GM19043 (cell line): ENCODE data around the gene GPR39.

ENCODE experiments used
- ATAC-seq: cut with Tn5 transposase; IDR thresholded peaks from one replicate; pipeline ENCODE4 v1.9.1; 2021; ENCODE audit warnings: low read depth; ENCODE audit not compliant: unreplicated experiment

Gene GPR39

DNA sequence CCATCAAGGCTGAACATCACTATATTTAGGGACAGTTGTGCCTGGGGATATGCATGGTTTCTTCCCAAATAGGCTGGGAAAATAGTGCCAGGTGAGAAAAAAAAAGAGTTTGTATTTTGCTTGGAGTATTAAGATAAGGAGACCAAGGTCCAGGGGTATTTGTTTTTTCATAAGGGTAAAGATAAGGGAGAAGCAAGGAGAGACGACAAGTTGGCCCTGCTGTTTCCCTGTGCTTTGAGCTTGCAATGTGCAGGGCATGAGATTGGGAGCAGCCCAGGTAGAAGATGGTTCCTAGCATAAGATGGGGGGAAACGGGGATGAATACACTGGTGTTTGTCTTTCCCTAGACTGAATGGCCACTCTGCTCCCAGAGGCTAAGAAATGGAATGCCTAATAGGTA, 8.8 kb upstream of the GPR39 start:
- ATAC-seq, result no peak

DNA sequence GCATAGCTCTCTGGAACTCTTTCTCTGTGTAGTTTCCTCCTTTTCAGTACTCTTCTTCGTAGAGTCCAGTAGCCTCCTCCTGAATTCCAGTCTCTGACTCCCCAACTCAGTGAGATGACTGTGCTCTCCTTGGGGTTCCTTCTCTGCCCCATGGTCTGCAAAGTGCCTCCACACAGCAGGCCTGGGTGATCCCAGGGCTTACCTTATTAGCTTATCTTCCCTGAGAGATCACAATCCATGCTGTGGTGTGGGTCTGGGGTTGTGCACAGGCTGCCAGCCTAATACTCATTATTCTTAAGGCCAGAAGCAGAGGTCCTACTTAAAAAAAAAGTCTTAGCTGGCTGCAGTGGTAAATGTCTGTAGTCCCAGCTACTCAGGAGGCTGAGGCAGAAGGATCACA, 4.6 kb upstream of the GPR39 start:
- no peak for ATAC-seq

DNA sequence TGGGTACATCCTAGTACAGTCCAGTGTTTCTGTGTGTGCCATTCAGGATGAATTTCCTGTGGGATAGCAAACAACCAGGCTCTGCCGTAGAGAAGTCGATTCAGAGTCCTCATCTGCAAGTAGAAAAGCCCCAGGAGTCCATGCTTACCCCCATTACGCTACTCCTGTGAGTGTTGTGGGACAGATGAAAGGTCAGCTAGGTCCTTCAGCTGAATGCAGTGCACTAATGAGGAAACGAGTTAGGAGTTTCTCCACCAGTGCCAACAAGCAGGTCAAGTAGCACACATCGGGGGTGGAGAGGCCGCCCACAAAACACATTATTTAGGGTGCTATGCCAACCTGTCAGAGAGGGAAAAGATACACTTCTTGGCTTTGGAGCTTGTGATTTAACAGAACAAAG, 2.5 kb upstream of the GPR39 start:
- no peak for ATAC-seq

DNA sequence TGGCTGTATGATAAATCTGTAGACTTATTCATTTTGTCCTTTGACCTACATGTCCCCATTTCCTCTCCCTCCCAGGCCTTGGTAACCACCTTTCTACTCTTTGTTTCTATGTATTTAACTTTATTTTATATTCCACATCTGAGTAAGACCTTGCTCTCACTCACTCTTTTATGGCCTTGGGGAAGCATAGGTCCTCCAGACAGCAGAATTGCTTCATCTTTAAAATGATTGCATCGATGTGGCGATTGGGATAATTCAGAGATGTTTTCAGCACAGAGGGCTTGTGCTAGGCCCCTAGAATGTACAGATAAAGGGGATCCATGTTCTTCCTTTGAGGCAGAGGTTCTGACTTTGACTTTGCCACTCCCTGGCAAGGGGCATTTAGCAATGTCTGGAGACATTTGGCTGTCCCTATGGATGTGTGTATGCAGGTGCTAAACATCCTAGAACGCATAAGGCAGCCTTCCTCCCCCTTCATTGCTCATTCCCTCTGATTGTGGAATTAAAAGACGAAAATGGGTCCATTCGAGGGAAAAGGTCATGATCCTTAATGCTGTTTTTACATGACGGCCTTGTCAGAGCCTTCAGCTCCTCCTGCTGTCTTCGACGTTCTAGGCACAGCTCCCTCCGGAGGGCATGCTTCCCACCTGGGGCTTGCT, 1.2 kb upstream of the GPR39 start:
- no peak for ATAC-seq

DNA sequence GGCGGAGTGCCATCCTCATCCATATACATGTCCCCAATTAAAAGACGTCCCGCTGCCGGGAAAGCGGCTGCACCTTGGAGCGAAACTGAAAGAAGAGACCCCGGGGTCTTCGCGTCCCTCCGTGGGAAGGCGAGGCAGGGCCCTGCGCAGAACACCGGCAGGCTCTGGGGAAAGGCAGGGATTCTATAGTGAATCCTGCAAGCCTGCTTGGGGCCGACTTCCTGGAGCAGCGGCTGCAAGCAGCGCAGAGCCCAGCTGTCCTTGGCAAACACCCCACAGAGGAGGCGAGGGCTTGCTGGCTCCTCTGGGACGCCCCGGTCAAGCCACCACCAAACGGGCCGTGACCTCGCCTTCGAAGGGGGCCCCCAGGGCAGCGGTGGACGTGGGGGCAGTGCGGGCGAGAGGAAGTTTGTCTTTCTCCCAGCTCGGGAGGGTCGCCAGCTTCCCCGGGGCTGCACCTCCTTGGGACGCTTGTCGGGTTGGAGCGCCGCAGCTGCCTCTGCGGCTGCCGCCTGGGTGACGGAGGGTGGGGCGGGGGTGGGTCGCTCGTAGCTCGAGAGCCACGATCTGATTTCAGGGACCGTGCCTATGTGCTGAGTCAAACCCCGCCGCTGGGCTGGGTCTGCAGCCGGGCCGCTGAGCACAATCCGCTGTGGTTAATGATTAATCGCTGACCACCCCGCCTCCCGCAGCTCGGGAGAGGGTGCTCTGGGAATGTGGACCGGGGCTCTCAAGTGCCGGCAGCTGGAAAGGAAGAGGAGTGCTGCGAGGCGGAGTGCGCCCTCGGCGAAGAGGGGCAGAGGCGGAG, 486 bp upstream of the GPR39 start:
- ATAC-seq, result no peak

DNA sequence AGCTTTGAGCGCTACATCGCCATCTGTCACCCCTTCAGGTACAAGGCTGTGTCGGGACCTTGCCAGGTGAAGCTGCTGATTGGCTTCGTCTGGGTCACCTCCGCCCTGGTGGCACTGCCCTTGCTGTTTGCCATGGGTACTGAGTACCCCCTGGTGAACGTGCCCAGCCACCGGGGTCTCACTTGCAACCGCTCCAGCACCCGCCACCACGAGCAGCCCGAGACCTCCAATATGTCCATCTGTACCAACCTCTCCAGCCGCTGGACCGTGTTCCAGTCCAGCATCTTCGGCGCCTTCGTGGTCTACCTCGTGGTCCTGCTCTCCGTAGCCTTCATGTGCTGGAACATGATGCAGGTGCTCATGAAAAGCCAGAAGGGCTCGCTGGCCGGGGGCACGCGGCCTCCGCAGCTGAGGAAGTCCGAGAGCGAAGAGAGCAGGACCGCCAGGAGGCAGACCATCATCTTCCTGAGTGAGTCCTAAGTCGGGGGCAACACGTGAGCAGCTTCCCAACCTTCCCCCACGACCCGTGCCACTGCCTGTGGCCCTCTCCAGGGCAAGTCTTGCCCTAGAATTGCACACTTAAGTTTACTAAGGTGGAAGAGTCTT, 928 bp downstream of the GPR39 start:
- no peak for ATAC-seq

DNA sequence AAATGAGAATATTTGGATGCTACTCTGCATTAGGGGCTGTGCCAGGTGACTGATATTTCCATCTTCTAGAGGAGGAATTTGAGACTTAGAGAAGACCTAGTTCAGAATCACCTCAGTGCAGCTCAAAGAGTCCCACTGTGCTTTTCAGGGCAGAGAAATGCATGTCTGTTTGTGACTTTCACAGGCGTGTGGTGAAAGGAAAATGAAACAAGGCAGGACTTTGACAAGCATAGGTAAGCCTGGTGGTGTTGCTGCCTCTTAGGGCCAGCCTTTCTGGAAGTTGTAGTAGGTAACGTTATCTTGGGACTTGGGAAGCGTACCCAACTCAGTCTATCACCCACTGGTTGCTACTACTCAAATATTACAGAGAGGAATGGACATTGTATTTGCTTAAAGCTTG, 2.6 kb downstream of the GPR39 start:
- no peak for ATAC-seq

DNA sequence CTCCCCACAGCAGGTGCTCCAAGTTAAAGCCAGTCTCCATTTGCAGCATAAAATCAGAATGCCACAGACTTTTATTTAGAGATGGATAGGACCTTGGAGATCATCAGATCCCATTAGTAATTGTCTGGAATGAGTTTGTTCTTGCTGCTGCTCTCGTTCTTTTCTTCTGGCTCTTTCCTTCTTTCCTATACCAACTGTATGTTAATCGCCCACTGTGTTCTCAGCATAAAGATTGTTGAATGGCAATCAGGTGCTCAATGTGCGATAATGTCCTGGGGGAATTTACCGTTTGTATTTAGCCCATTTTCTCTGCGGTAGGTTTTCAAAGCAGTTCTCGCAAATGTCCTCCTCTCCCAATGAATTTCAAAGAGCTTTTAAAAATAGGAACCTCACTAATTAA, 3.3 kb downstream of the GPR39 start:
- no peak for ATAC-seq

DNA sequence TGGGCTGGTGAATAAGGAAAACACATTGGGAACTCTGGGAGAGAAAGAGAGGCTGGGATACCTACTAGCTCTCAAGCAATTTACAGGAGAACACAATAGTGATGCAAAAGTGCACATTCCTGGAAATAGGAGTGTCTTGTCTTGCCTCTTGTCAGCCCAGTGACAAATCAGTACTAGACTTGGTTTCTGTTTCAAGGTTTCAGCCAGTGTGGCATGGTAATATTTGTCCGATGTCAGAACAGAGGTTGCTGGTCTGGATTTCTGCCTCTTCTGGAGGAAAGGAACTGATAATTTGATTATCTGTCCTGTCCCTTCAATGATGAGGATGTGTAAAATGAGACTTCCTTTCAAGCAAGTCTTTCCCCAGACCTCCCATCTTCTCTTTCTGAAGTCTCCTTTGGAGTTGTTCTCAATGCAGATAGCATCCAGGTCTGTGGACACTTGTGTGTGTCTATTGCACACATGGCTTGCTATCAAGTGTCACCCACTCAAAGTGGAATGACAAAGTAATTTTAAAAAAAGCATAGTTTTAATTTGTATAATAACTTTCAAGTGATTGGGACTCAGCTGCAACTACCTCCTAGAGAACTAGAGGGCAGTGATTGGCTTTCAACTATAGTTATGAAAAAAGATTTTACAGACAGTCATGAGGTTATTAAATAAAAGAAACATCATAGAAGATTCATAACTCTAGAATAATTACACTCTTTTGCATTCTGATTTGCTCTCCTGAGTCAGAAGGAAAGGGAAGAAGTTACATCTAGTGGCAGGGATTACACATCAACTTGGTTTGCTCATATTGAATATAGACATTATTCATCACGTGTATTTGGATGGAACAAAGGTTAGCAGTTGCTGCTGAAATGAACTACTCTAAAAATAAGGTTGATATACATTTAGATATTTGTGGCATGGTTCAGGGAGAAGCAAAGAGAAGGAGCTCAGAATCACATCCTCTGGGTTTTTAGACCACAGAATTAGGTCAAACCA, 4.5 kb downstream of the GPR39 start:
- ATAC-seq, result no peak

DNA sequence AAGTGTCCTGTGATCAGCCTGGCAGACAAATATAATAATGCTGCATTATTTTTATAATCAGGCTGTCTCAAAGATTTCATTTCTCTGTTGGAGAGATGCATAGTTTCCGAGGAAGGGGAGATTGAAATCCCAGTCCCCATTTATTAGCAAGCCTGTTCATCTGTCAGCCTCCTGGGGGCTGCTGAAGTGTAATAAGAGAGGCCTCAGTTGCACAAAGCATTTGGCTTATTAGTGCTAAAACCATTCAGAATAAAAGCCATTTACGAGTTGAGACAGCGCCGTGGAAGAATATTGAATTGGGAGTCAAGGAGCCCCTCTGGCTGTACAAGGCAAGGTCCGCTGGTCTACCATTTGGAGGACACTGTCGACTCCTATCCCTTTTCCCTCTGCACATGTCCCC, 6.1 kb downstream of the GPR39 start:
- no peak for ATAC-seq

DNA sequence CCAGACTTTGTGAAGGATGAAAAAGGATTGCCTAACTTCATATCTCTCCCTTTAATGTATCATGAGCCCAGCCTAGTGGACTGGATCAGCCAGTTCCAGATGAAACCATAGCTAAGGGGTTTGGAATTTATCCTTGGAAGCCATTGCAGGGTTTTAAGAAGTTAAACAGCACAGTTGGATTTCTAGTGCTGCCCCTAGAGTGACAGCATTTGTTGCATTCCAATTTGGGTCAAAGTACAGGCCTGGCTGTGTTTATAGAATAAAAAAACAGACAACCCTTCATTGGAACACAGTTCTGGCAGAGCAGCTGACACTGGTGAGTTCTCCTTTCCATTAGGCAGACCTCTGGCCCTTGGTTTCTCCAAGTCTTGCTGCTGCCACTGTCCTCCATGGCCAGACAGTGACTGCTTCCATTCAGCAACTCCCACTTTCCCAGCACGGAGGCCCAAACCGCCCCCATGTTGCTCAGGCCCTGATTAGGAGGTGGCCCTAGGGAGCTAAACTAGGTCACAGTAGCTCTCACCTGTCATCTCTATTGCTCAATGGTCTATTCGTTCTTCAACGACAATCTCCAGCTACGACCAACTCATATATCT, 8.0 kb downstream of the GPR39 start:
- ATAC-seq, result no peak

DNA sequence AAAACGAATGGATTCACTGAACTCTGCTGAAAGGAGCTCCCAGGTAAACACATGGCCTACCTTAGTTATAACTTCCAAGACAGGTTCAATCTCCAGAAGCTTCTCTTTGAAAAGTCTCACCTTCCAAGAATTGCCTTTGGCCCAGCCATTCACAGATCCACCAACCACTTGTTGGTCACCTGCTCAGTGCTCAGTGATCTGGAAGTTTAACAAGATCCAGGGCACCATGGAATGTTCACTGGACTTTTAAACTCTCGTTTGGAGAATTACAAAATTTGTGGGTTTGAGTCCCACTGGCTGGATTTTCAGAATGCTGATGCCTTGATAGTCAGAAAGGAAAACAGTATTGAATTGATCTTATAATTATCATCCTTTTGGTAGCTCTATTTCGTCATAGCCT, 9.4 kb downstream of the GPR39 start:
- no peak for ATAC-seq

DNA sequence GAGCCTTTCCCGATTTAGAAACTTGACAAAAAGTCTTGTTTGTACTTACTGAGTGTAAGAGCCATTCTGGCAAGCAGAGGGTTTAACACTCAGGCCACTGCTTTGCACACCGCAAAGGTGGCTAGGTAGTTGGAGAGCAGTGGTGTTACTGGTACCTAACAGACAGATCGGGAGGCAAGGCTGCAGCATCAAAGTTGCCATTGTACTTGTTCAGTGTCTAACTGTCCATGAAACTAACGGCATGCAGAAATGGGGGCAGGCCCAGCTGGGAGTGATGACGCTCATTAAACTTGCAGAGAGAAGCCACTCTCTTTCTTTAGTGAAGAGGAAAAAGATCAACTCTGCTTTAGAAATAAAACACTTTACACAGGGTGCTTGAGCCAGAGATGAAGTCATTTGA, 10.1 kb downstream of the GPR39 start:
- ATAC-seq, result no peak

DNA sequence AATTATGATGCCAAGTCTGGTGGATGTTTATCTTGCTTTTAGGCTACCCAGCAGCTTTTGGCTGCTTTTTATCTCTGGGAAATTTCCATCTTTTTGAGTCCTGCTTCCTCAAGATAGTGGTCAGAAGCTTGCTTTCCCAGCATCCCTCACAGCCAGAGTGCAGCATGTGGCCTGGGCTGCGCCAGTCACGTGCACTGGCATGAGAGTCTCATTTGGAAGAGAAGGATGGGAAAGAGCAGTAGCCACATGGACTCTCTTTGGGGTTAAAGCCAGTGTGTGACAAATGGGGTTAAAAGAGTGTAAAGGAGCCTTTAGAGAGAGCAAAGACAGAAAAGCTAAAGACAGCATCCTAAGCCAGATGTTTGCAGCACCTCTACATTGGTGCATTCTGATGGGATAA, 12.7 kb downstream of the GPR39 start:
- no peak for ATAC-seq

DNA sequence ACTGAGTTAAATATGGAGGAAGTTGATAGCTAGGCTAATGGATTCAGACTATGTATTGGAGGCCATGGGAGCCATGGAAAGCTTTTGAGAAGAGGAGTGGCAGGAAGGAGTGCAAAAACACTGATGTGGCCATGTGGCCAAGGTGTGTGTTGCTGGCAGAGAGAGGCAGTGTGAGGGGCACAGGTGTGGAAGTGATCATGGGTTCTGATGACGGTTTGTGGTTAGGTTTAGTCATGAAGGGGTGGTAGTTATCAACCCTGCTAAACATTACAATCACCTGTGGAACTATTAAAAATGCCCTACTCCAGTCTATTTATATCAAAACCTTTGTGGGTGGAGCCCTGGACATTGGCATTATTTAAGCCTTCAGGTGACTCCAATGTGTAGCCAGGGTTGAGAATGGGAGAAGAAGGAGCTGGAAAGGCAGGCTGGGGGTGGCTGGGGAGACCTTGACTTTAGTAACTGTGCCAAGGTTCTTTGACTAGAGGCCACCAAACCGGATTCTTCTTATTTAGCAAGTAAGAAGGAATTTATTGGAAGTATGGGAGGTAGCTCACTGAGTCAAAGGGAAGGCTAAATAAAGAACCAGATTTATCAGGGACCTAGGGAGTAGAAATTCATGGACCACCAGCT, 13.5 kb downstream of the GPR39 start:
- ATAC-seq, result no peak

DNA sequence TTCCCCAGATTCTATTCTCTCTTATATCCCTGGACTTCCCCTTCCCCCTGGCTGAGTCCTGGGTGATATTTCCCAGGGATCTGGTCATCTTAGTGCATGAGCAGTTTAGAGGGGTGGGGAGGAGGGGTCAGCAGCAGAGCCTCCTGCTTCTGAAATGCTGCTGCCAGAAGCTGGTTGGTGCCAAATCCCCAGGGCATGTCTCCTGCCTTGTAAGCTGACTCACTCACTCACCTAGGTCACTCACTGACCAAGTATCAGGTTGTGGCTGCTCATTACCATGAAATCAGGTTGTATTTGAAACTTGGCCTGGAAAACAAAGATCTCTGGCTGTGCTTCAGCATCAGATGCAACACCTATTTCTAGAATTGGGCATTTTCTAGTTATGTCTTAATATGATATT, 14.3 kb downstream of the GPR39 start:
- no peak for ATAC-seq

DNA sequence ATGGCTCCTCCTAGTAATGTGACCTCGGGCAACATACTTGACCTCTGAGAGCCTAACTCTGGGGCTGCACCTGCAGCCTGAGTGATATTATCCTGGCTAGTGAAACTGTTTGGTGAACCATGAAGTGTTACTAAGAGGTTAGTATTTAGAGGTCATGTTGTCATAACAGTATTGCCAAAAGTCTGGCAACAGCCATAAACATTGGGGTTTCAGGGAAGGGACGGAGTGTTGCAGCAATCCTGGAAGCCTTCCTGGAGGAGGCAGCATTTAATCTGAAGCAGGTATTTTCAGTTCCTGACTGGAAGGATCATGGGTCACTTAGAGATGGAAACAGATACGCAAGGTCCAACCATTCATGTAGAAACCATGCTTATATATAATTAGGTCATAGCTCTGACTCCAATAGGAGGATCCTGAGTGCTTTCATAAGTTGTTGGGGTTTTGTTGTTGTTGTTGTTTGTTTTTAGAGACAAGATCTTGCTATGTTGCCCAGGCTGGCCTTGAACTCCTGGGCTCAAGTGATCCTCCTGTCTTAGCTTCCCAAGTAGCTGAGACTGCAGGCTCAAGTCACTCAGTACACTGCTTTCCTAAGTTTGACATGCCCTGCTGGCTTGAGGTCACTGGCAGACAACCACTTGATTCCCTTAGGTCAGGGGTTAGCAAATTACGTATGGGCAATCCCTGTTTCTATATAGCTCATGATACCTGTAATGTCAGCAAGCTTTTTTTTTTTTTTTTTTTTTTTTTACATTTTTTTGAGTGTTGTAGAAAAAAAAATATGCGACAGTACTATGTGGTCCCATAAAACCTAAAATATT, 21.5 kb downstream of the GPR39 start:
- no peak for ATAC-seq

DNA sequence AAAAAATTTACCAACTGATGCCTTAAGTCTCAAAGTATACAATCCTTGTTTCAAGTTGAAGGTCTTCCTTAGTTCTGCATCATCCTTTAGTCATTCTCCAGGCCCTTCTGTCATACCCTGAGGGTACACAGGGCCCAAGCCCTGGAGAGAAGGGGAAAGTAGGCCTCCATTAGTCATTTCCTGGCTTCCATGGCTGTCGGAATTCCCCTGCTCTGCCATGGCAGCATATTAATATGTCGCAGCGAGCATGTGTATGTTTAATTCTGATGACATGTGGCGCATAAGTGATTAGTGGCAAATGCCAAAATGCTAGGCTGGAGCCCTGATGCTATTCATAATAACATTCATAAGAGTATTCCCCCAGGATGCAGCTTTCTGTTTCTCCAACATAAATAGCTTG, 22.1 kb downstream of the GPR39 start:
- ATAC-seq, result no peak
